ENCODE data around the gene BTBD9. TPM values are rescaled to one million over a fixed set of nuclear protein-coding genes. Genes with fewer than 3 reads are reported as not detected.

BTBD9 gene
- total and polyA plus RNA-seq, 4 experiments from 2014 or later = 5.2 to 40.4 (median 32.3) TPM

DNA sequence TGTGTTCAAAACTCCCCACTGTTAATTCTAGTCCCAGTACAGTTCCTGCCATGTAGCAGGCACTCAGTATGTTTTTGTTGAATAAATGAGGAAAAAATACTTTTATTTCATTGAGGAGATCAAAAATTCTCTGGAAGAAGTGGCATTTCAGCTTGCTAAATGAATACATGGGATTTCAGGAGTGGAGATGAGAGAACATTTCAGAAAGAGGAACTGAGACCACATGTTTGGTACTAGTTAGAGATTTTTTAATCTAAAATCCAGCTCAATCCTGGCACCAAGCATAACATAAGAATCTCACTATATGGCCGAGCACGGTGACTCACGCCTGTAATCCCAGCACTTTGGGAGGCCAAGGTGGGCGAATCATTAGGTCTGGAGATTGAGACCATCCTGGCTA is 75.4 kb downstream of the BTBD9 start:
- H3K4me3 ChIP-seq (ENCODE audit: low read length in 2 of 2) = no peak overlapping the region
- H3K9me3 ChIP-seq (ENCODE audit: control insufficient read depth in 1 of 2, low read length in 2 of 2) = no peaks in the 10 kb centered on the region
- no peak overlapping the region for H3K27ac ChIP-seq (ENCODE audit: low read depth, low read length)
- intact Hi-C loops (cut with micrococcal nuclease) = no loop called here
- peaks cover 11 to 15% of the 10 kb centered on the region in 2 donors for H3K36me3 Mint-ChIP-seq
- peaks cover 0 to 2% (median 0%) of the 10 kb centered on the region in 8 donors for H3K9me3 Mint-ChIP-seq
- H3K4me3 Mint-ChIP-seq = no peak overlapping the region
- no peaks in the 10 kb centered on the region for H3K4me1 ChIP-seq (ENCODE audit: insufficient read depth, low read length)
- CTCF ChIA-PET (ENCODE audit: partially characterized antibody) = no interaction called here
- H3K27me3 ChIP-seq (ENCODE audit: insufficient read depth, low read length) = no peaks in the 10 kb centered on the region
- no peak for DNase-seq
- POLR2A ChIA-PET (ENCODE audit: partially characterized antibody) = no interaction called here
- H3K4me1 Mint-ChIP-seq = peaks cover 0 to 4% (median 2%) of the 10 kb centered on the region in 4 donors
- no peak overlapping the region for H3K27ac Mint-ChIP-seq
- no peaks in the 10 kb centered on the region for H3K36me3 ChIP-seq (ENCODE audit: insufficient read depth, low read length)
- H3K27me3 Mint-ChIP-seq = no peaks in the 10 kb centered on the region

- intact Hi-C loops (cut with micrococcal nuclease) = no loop called here
- no peaks in the 10 kb centered on the region for H3K9me3 ChIP-seq (ENCODE audit: control insufficient read depth in 1 of 2, low read length in 2 of 2)
- ChIA-PET POLR2A (ENCODE audit: partially characterized antibody) (no interaction called here), CTCF (ENCODE audit: partially characterized antibody) (no interaction called here)
- H3K36me3 ChIP-seq (ENCODE audit: insufficient read depth, low read length) = no peaks in the 10 kb centered on the region
- H3K36me3 Mint-ChIP-seq = peaks cover 5 to 16% of the 10 kb centered on the region in 2 donors
- no peak overlapping the region for H3K4me3 ChIP-seq (ENCODE audit: low read length in 2 of 2)
- H3K4me1 Mint-ChIP-seq = peaks cover 0 to 6% (median 3%) of the 10 kb centered on the region in 4 donors
- H3K4me1 ChIP-seq (ENCODE audit: insufficient read depth, low read length) = no peaks in the 10 kb centered on the region
- no peaks in the 10 kb centered on the region for H3K9me3 Mint-ChIP-seq
- DNase-seq = no peak
- H3K4me3 Mint-ChIP-seq = no peak overlapping the region
- no peaks in the 10 kb centered on the region for H3K27me3 Mint-ChIP-seq
- no peaks in the 10 kb centered on the region for H3K27me3 ChIP-seq (ENCODE audit: insufficient read depth, low read length)
- no peak overlapping the region for H3K27ac Mint-ChIP-seq
- no peak overlapping the region for H3K27ac ChIP-seq (ENCODE audit: low read depth, low read length)
Measured at GRCh38 chr6:38555606-38556005, 84.1 kb downstream of the BTBD9 start.

DNA sequence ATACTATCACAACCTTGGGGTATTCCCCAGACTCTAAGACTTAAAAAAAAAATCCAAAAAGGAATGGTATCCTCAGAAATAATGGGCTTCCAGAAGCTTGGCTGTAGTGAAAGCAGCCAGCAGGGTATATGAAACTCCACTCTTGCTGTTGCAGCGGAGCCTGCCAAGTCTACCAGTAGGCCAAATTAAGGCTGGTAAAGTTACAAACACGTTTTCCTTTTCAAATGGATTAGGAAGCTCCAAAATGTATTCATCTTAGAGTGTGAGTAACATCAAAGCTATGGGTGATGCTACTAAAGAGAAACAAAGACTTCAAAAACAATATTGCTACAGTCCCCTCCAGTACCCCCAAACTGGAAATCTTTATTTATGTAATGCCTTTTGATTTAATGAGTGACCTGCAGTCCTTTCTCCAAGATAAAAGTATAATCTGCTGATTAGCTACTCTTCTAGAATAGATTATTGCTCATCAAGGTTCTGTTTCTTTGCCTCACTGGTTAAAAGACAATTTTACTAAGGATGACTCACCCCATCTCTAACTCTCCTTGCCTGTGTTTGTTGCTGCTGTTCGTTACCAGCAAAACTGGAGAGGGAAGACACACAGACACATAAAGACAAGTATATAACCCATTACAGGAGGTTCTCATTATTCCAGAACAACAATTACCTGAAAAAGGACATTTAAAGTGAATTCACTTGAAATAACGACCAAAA is 84.9 kb downstream of the BTBD9 start:
- CTCF ChIA-PET (ENCODE audit: partially characterized antibody) = interaction anchor here (1.2 kb wide), 1 partner anchor 61 kb away, joined by 3 read pairs; no protein-coding TSS in a partner anchor

GRCh38 chr6:38554014-38554413 is 85.7 kb downstream of the BTBD9 start:
- ChIA-PET POLR2A (ENCODE audit: partially characterized antibody) (no interaction called here), CTCF (ENCODE audit: partially characterized antibody) (interaction anchor here (1.2 kb wide), 1 partner anchor 60 kb away, joined by 3 read pairs; no protein-coding TSS in a partner anchor)
- no peaks in the 10 kb centered on the region for H3K9me3 ChIP-seq (ENCODE audit: control insufficient read depth in 1 of 2, low read length in 2 of 2)
- peaks cover 0 to 4% (median 2%) of the 10 kb centered on the region in 4 donors for H3K4me1 Mint-ChIP-seq
- H3K4me1 ChIP-seq (ENCODE audit: insufficient read depth, low read length) = no peaks in the 10 kb centered on the region
- no peaks in the 10 kb centered on the region for H3K27me3 Mint-ChIP-seq
- DNase-seq = no peak
- no peak overlapping the region for H3K4me3 Mint-ChIP-seq
- no peak overlapping the region for H3K27ac ChIP-seq (ENCODE audit: low read depth, low read length)
- intact Hi-C loops (cut with micrococcal nuclease) = no loop called here
- no peak overlapping the region for H3K4me3 ChIP-seq (ENCODE audit: low read length in 2 of 2)
- H3K27me3 ChIP-seq (ENCODE audit: insufficient read depth, low read length) = no peaks in the 10 kb centered on the region
- no peaks in the 10 kb centered on the region for H3K9me3 Mint-ChIP-seq
- no peak overlapping the region for H3K27ac Mint-ChIP-seq
- no peaks in the 10 kb centered on the region for H3K36me3 ChIP-seq (ENCODE audit: insufficient read depth, low read length)
- H3K36me3 Mint-ChIP-seq = peaks cover 2 to 11% of the 10 kb centered on the region in 2 donors

More for the DNA sequence above, 84.9 kb downstream of the BTBD9 start:
- H3K4me3 ChIP-seq (ENCODE audit: low read length in 2 of 2) = no peak overlapping the region
- peaks cover 5 to 15% of the 10 kb centered on the region in 2 donors for H3K36me3 Mint-ChIP-seq
- POLR2A ChIA-PET (ENCODE audit: partially characterized antibody) = no interaction called here
- no peaks in the 10 kb centered on the region for H3K27me3 ChIP-seq (ENCODE audit: insufficient read depth, low read length)
- no peaks in the 10 kb centered on the region for H3K9me3 Mint-ChIP-seq
- no peaks in the 10 kb centered on the region for H3K27me3 Mint-ChIP-seq
- H3K27ac Mint-ChIP-seq = peak overlapping the region in 1 of 7 donors; percentile 76
- no peak overlapping the region for H3K27ac ChIP-seq (ENCODE audit: low read depth, low read length)
- peaks cover 0 to 6% (median 3%) of the 10 kb centered on the region in 4 donors for H3K4me1 Mint-ChIP-seq
- DNase-seq = no peak
- no peak overlapping the region for H3K4me3 Mint-ChIP-seq
- H3K9me3 ChIP-seq (ENCODE audit: control insufficient read depth in 1 of 2, low read length in 2 of 2) = no peaks in the 10 kb centered on the region
- no peaks in the 10 kb centered on the region for H3K36me3 ChIP-seq (ENCODE audit: insufficient read depth, low read length)
- intact Hi-C loops (cut with micrococcal nuclease) = no loop called here
- no peaks in the 10 kb centered on the region for H3K4me1 ChIP-seq (ENCODE audit: insufficient read depth, low read length)

DNA sequence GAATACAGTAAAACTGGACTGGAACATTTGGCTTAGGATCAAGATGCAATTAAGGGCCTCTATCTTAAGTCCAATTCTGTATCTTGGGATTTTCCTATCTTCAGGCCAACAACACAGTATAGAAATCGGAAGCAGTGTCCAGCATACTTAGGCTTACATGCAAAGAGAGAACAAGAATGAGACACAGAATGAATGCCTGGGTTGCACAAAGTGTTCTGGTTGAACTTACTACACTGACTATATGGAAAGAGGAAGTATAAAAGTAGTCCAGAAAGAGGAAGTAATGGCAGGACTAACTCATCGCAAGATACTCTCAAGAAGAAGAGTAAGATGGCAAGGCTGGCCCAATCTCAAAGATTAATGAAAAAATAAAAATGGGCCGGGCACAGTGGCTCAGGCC is 87.6 kb downstream of the BTBD9 start:
- intact Hi-C loops (cut with micrococcal nuclease) = no loop called here
- ChIA-PET POLR2A (ENCODE audit: partially characterized antibody) (no interaction called here), CTCF (ENCODE audit: partially characterized antibody) (no interaction called here)
- no peaks in the 10 kb centered on the region for H3K27me3 Mint-ChIP-seq
- no peak overlapping the region for H3K4me3 Mint-ChIP-seq
- Histone ChIP-seq H3K27me3 (ENCODE audit: insufficient read depth, low read length) (no peaks in the 10 kb centered on the region), H3K9me3 (ENCODE audit: control insufficient read depth in 1 of 2, low read length in 2 of 2) (no peaks in the 10 kb centered on the region), H3K4me1 (ENCODE audit: insufficient read depth, low read length) (no peaks in the 10 kb centered on the region), H3K36me3 (ENCODE audit: insufficient read depth, low read length) (no peaks in the 10 kb centered on the region), H3K27ac (ENCODE audit: low read depth, low read length) (no peak overlapping the region), H3K4me3 (ENCODE audit: low read length in 2 of 2) (no peak overlapping the region)
- H3K9me3 Mint-ChIP-seq = no peaks in the 10 kb centered on the region
- H3K4me1 Mint-ChIP-seq = peaks cover 0 to 4% (median under 1%) of the 10 kb centered on the region in 4 donors
- H3K27ac Mint-ChIP-seq = no peak overlapping the region
- DNase-seq = no peak
- peaks cover 9 to 10% of the 10 kb centered on the region in 2 donors for H3K36me3 Mint-ChIP-seq

DNA sequence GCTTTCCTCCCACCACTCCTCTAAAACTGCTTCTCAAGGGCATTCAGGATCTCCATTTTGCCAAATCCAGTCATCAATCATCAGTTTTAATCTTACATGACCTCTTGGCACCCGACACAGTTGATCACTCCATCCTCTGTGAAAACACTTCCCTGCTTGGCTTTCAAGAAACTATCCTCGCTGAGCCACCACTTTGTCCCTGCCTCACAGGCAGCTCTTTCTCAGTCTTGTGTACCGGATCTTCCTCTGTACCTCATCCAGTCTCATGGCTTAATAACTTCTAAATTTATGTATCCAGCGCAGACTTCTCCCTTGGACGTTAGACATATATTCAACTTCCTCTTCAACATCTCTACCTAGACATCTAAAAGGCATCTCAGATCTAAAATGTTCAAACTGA is 89.9 kb downstream of the BTBD9 start:
- peaks cover 0 to 2% (median 0%) of the 10 kb centered on the region in 4 donors for H3K4me1 Mint-ChIP-seq
- no peaks in the 10 kb centered on the region for H3K9me3 Mint-ChIP-seq
- Histone ChIP-seq H3K27ac (ENCODE audit: low read depth, low read length) (no peak overlapping the region), H3K9me3 (ENCODE audit: control insufficient read depth in 1 of 2, low read length in 2 of 2) (no peaks in the 10 kb centered on the region), H3K36me3 (ENCODE audit: insufficient read depth, low read length) (no peaks in the 10 kb centered on the region), H3K27me3 (ENCODE audit: insufficient read depth, low read length) (no peaks in the 10 kb centered on the region), H3K4me3 (ENCODE audit: low read length in 2 of 2) (no peak overlapping the region), H3K4me1 (ENCODE audit: insufficient read depth, low read length) (no peaks in the 10 kb centered on the region)
- peaks cover 5 to 14% of the 10 kb centered on the region in 2 donors for H3K36me3 Mint-ChIP-seq
- no peak overlapping the region for H3K27ac Mint-ChIP-seq
- POLR2A ChIA-PET (ENCODE audit: partially characterized antibody) = no interaction called here
- intact Hi-C loops (cut with micrococcal nuclease) = no loop called here
- DNase-seq = no peak
- H3K27me3 Mint-ChIP-seq = no peaks in the 10 kb centered on the region
- CTCF ChIA-PET (ENCODE audit: partially characterized antibody) = no interaction called here
- H3K4me3 Mint-ChIP-seq = no peak overlapping the region

- Histone ChIP-seq H3K27ac (ENCODE audit: low read depth, low read length) (no peak overlapping the region), H3K27me3 (ENCODE audit: insufficient read depth, low read length) (no peaks in the 10 kb centered on the region), H3K4me3 (ENCODE audit: low read length in 2 of 2) (no peak overlapping the region), H3K36me3 (ENCODE audit: insufficient read depth, low read length) (no peaks in the 10 kb centered on the region), H3K4me1 (ENCODE audit: insufficient read depth, low read length) (no peaks in the 10 kb centered on the region), H3K9me3 (ENCODE audit: control insufficient read depth in 1 of 2, low read length in 2 of 2) (no peaks in the 10 kb centered on the region)
- ChIA-PET CTCF (ENCODE audit: partially characterized antibody) (no interaction called here), POLR2A (ENCODE audit: partially characterized antibody) (no interaction called here)
- Mint-ChIP-seq H3K9me3 (no peaks in the 10 kb centered on the region), H3K27me3 (no peaks in the 10 kb centered on the region), H3K27ac (no peak overlapping the region), H3K4me1 (peaks cover 0 to 4% (median under 1%) of the 10 kb centered on the region in 4 donors), H3K36me3 (peaks cover 8 to 14% of the 10 kb centered on the region in 2 donors), H3K4me3 (no peak overlapping the region)
- no peak for DNase-seq
- intact Hi-C loops (cut with micrococcal nuclease) = no loop called here
Measured at GRCh38 chr6:38549180-38549579, 90.5 kb downstream of the BTBD9 start.

All from CD4-positive, alpha-beta memory T cell (primary cell).